SH-SY5Y (cell line): Measurements from ENCODE around the gene SLC6A11.

Experiments used
- GATA2 ChIP-seq: IDR thresholded peaks from 2 replicates; pipeline ENCODE4 v1.6.1; 2011; ENCODE audit warnings: mild to moderate bottlenecking, low read depth, low read length
- GATA3 ChIP-seq: IDR thresholded peaks from 2 replicates; pipeline ENCODE4 v1.6.1; 2011; ENCODE audit warnings: low read depth, mild to moderate bottlenecking, low read length, moderate library complexity

DNA sequence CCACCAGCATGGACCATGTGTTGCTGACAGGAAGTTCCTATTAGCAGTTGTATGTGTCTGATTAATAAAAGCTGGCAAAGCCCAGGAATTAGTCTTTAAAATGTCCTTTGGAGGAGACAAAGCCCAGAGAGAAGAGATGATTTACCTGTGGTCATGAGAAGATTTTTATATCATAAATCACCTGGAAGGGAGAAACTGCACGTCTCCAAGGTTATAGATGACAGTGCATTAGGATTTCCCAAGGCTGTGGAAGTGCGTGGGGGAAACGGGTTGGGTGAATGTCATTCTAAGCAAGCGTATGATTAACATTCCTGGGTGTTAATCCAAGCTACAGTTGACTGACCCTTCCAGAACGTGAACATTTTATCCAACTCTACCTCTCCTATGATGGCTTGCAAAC, 76.6 kb downstream of the SLC6A11 start:
- TF ChIP-seq GATA2 (no peak), GATA3 (no peak)
